GM21423 (cell line): Measurements from ENCODE around the gene IQGAP3.
"Not testable (repeated sequence)": the region's sequence is repeated elsewhere in the genome, so short reads cannot be mapped to it uniquely, and the experiment has no call there.

Source experiments
- ATAC-seq: cut with Tn5 transposase; IDR thresholded peaks from one replicate; pipeline ENCODE4 v1.9.1; 2021; ENCODE audit warnings: mild to moderate bottlenecking, moderate library complexity; ENCODE audit not compliant: unreplicated experiment

Gene IQGAP3

DNA sequence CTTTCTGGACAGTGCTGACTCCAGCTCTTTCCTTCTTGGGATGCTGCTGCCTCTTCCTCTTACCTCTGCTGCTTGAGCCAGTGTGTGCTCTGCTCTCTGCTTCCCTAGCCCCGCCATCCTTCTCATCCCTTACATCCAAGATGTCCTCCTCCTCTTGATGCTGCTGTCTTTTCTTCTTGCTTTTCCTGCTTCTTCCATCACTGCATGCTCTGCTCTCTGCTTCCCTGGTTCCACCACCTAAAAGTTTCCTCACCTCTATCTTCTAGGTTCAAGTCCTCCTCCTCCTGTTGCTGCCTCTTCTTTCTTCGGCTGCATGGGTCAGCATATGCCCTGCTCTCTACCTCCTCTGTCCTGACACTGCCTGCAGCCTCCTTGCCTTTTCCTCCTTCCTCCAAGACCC is 22.7 kb upstream of the IQGAP3 start:
- ATAC-seq: no peak

DNA sequence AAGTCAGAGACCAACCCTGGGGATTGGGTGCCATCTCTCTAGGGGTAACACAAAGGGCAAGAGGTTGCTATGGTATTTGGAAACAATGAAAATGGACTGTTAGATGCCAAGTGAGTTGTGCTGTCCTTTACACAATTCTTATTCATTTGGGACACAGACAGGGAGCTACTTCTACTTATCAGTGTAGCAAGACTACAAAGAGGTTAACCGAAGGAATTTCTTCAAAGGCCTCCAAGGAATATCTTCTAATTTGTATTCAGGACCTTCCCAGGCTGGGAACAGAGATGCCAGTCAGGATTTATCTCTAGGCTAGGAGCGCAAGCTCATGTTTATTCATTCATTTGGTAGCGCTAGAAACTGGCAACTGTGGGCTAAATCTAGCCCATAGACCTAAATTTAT is 21.8 kb upstream of the IQGAP3 start:
- no peak for ATAC-seq

DNA sequence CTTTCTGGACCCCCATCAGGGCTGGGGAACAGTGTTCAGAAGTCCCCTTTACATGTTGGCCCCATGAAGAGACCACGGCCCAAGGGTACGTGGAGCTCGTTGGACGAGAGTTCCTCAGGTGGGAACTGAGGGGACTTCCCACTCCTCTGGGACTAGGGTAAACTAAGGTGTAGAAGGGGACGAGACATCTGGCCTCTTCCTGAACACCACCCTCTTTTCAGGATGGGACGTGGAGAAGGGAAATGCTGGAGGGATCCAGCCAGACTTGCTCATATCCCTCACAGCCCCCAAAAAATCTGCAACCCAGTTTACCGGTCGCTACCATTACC is 21.3 kb upstream of the IQGAP3 start:
- no peak for ATAC-seq

DNA sequence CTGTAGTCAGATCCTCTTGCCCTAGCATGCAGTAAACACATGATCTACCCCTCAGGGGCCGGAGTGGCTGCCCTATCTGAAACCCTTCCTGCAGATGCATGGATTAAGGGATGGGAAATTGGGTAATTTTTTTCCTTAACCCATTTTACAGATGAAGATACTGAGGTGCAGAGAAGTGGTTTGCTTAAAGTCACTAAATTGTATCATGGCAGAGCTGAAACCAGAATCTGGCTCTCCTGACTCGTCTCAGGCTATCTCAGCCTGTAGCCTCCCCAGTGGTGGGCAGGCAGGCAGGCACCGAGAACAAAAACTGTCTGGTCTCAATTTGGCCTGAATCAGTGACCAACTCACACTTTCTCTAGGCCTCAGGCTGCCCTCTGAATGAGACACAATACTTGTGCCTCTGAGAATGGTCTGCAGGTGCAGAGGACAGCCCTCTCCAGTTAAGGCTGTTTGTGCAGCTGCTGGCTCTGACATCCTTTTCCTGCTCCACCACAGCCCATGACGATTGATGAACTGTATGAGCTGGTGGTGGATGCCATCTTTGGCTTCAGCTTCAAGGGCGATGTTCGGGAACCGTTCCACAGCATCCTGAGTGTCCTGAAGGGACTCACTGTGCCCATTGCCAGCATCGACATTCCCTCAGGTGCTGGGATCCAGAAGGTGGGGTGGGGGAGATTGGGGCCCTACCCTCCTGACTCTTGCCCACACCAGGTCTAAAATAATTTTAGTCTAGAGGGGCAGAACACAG is 20.7 kb upstream of the IQGAP3 start:
- ATAC-seq: no peak

DNA sequence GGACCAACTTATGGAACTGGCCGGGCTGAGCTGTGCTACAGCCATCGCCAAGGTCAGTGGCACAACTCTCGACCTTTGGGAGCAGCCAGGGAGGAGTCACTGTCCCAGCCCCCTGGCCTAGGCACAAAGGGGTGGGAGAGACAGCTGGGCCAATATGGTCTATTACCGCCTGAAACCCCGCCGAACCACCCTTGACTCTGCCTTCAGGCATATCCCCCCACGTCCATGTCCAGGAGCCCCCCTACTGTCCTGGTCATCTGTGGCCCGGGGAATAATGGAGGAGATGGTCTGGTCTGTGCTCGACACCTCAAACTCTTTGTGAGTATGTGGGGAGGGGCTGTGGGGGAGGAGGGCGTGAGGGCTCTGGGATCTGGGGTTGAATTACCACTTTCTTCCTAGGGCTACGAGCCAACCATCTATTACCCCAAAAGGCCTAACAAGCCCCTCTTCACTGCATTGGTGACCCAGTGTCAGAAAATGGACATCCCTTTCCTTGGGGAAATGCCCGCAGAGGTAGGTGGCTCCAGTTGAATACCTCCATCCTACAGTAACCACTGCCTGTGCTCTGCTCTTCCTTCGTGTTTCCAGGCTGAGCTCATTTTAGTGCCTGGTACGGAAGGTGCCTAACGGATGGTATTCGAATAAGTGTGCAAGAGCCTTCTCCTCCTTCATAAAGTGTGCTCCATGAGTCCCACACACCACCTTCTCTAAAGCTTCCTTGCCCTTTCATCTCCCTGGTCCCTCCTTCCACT is 20.0 kb upstream of the IQGAP3 start:
- ATAC-seq: no peak

DNA sequence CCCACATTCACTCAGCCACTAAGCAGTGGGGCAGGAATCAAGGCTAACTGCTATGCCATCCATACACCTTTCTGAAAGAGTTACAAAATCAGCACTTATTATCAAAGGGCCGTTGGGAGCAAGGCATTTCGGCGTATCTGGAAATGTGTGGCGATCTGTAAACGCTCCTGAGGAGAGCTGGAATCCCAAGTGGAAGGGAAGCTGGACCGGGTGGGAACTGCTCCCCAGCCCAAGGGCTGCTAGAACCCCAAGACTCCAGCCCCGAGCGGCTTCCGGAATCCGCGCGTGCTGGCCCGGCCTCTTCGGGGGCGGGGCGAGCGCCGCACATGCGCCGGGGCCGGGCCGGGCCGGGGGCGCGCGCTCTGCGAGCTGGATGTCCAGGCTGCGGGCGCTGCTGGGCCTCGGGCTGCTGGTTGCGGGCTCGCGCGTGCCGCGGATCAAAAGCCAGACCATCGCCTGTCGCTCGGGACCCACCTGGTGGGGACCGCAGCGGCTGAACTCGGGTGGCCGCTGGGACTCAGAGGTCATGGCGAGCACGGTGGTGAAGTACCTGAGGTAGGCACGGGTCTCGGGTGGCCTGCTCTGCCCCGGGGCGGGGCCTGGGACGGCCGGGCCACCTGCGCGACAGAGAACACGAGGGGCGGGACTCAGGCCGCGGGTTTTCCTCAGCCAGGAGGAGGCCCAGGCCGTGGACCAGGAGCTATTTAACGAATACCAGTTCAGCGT is 19.2 kb upstream of the IQGAP3 start, which contains the start of gene NAXE:
Gene NAXE, plus strand, starts transcription at position 345 of the 726 bp plus-strand sequence. Its CDS starts 29 bp downstream, at position 374.
- peak; percentile 84 for ATAC-seq

DNA sequence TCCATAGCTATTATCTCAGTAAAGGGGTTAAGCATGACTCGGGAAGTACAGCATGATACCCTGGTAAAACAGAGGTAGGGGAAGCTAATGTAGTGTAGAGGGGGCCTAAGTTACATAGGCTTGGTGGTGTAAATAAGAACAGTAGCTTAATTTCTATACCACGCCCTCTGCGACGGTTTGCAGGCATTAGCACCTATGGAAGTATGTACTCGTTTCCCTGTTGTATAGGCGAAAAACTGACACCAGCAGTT is 18.7 kb upstream of the IQGAP3 start:
- ATAC-seq: no peak

DNA sequence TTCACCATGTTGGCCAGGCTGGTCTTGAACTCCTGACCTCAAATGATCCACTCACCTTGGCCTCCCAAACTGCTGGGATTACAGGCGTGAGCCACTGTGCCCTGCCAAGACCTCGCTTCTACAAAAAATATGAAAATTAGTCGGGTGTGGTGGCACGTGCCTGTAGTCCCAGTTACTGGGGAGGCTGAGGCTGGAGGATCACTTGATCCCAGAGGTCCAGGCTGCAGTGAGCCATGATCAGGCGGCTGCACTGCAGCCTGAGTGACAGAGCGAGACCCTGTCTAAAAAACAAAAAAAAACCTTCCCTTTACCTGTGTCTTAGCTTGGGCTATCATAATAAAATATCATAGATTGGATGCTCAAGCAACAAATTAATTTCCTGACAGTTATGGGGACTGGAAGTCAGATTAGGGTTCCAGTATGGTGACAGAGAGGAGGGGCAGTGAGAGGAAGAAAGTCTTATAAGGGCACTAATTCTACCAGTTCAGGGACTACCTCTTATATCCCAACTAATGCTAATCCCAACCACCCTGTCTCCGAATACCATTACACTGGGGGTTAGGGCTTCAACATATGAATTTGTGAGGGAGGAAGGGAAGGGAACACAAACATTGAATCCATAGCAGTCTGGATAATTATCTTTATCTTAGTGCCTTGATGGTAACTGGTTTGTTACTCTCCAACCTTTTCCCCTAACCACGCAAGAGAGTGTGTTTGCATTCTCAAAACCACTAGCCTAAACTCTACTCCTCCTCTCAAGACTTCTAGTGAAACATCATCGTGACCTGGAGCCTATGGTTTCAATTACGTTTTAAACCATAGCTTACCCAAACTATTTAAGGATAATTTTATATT is 18.2 kb upstream of the IQGAP3 start:
- ATAC-seq: no peak

DNA sequence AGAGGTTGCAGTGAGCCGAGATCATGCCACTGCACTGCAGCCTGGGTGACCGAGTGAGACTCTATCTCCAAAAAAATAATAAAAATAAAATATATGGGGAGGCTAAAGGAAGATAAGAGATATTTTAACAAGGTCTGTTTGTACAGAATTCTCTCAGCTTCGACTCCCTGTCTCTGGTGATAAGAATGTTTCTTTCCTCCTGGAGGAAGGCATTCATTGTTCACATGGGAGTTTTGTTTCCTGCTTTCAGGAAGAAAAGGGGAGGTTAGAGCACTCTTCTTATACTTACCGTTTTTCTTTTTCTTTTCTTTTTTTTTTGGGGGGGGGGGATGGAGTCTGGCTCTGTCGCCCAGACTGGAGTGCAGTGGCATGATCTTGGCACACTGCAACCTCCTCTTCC is 17.2 kb upstream of the IQGAP3 start:
- no peak for ATAC-seq

DNA sequence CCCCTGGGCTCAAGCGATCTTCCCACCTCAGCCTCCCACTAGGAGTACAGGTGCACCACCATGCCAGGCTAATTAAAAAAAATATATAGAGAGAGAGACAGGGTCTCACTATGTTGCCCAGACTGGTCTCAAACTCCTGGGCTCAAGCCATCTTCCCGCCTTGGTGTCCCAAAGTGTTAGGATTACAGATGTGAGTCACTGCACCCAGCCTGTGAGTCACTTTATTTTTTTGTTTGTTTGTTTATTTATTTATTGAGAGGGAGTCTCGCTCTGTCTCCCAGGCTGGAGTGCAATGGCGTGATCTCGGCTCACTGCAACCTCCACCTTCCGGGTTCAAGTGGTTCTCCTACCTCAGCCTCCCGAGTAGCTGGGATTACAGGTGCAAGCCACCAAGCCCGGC is 15.6 kb upstream of the IQGAP3 start:
- not testable (repeated sequence) for ATAC-seq

DNA sequence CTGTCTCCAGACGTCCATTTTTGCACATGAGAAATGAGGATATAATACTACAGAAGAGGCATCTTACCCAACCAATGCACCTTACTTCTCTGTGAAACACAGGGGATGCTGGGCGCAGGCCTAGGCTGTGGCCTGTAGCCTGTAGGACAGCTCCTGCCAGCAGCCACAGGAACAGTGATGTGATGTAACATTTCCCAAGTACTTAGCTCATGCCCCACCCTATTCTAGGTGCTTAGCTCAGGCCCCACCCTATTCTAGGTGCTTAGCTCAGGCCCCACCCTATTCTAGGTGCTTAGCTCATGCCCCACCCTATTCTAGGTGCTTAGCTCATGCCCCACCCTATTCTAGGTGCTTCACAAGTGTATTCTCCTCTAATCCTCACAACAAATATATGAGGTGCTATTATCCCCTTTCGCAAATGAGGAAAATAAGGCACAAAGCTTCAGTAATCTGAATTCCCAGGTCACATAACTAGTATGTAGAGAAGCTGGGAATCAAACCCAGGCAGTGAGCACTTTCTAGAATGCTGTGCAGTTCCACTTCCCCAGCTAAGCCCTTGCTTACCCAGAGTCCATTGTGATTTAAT is 14.6 kb upstream of the IQGAP3 start:
- no peak for ATAC-seq

DNA sequence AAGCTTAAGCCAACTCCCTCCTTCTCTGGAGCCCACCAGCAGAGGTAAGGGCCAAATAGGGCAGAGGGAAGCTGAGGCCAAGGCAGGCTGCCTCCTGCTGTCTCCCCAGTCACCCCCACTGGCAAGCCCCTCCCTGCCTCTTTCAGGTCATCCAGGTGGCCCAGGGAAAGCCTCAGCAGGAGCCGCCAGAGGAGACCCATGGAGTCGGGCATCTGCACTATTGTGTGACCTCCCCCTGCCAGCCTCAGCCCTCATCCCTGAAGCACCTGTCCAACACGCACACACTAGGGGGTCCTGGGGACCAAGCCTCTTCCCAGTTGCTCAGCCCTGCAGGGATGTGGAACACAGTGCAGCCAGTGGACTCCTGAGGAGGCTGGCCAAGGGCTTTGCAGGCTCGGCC is 14.0 kb upstream of the IQGAP3 start:
- ATAC-seq: no peak

DNA sequence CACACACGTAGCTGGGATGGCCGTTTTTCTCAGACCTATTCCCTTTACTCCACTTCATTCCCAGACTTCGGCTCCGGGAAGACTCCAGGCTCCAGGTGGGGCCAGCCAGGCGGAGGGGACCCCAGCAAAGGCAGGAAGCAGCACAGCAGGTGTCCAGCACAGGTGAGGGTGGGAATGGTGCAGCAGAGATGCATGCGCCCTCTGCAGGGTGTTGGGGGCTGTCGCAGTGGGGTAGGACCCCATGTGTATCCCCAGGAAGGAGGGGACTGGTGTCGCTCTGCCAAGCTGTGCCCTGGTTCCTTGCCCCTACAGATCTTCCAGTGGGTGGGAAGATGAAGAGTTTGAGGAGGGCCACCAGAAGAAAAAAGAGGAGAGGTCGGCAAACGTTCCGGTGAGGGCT is 12.4 kb upstream of the IQGAP3 start:
- ATAC-seq: no peak

DNA sequence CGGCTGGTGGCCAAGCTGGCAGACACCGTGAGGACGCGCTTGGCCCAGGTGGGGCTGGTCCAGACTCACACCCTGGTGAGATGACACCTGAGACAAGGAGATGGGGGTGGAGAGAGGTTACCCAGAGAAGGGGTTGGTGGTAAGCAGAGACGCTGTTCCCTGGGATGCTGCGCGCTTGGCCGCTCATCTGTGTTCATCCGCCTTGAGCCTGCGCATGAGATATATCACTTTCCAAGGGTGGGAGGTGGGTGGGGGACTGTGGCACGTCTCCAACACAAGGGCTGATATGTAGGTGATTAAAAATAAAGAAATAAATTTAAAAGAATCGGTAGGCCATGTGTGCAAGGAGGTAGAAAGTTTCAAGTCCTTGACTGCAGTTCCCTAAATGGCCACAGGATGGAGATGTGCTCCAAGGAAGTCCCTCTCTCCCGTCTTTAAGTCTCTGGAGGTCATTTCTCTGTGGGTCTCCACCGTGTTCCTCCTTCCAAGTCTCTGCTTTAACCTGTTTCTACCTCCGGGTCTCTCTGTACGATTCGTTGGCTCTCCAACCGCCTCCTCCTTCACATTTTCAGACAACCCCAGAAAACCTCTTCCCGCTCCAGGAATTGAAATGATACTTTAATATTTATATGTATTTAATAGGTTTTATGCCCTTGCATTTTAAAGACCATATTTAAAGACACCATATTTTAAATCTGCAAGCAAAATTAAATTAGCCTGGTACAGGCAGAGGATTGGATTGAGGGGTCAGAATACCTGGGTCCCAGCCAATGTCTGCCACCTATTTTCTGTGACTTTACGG is 11.7 kb upstream of the IQGAP3 start:
- ATAC-seq: no peak

DNA sequence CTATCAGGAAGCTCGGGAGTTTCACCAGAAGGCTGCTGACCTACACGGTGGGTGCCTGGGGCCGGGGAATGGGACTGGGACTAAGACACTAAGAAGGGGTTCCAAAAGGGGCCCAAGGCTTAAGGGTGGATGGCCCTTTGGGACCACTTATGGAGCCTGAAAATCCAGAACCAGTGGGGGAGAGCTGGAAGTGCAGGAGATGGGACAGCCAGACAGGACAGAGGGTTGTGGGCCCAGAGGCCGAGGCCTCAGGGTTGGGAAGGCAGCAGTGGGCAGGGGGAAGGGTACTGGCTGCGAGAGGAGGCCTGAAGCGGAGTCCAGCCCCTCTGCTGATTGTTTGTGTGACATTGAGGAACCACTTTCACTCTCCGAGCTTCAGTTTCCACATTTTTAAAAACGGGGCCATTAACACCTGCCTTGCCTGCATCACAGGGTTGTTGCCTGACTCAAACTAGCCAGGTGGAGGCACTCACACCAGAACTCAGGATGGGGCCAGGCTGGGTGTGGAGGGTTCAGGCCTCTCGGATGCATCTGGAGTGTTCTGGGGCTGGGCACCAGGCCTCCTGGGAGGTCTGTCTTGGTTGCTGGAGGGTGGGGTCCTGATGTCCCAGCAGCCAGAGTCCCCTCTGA is 10.1 kb upstream of the IQGAP3 start:
- no peak for ATAC-seq

DNA sequence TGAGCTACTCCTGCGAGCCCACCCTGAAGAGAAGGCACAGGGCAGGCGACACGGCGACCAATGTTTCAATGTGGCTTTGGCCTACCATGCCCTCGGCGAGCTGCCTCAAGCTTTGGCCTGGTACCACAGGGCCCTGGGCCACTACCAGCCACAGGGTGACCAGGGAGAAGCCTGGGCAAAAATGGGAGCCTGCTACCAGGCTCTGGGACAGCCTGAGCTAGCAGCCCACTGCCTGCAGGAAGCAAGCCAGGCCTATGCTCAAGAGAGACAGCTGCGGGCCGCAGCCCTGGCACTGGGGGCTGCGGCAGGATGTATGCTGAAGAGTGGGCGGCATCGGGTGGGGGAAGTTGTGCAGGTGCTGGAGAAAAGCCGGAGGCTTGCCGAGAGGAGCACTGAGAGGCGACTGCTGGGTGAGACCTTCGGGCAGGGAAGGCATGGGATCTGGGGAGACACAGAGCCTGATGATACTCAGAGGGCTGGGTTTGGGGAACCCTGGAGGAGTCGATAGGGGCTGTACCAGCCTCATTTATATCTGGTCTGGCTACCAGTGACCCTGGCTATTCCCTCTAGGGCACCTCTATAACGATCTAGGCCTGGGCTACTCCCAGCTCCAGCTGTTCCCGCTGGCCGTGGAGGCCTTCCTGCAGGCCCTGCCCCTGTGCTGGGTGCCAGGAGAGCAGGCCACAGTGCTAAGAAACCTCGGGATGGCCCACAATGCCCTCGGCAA is 9.5 kb upstream of the IQGAP3 start:
- ATAC-seq: no peak

DNA sequence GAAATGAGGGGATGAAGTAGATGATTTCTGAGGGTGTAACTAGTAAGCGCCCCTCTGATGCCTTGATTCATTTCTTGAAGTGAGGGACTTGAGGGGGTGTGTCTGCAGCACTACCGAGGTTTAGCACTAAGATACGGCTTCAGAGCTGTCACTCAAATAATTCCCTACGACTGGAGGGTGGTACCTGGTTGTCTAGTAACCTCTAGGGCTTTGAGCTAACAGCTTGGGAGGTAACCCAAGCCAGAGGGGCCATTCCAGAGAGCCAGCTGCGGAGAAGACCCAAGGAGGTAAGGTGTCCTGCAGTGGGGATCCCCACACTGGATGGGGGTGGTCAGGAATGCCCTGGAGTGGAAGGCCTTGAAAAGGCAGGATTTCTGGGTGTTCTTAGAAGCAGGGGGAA is 7.1 kb upstream of the IQGAP3 start, which contains the start of gene TTC24:
Gene TTC24, plus strand, starts transcription at position 252 of the 400 bp plus-strand sequence. CDS start 1,642 bp downstream, outside the sequence.
- ATAC-seq: no peak

DNA sequence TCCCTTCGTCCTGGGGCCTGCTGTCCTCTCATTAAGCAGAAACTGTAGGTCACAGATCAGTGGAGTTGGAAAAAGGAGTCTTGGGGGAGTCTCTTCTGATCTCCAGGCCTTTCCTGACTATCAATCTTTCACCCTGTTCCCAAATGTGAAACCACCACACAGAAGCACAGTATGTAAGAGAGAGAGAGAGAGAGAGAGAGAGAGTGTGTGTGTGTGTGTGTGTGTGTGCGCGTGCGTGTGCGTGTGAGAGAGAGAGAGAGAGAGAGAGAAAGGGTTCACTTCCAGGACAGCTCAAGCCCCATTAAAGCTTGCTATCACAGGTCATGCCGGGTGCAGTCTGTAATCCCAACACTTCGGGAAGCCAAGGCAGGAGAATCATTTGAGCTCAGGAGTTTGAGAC is 5.7 kb upstream of the IQGAP3 start:
- no peak for ATAC-seq

DNA sequence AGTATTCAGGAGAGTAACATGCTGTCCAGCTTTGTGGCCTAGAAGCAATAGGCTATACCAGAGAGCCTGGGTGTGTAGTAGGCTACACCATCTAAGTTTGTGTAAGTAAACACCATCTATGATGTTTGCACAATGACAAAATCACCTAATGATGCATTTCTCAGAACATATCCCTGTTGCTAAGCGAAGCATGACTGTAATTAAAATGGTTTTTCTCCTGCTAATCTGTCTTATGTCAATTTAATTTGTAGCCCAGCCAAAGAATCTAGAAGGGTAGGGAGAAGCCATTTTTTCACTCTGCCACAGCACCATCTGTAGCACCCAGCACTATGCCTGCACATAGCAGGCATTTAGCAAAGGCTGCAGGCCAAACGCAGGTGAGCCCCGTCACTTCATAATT is 5.2 kb upstream of the IQGAP3 start:
- ATAC-seq: no peak
